Esophagus squamous epithelium (tissue), 5 donors: ENCODE measurements around the gene KCNS3. TPM values are rescaled to one million over a fixed set of nuclear protein-coding genes. Genes with fewer than 3 reads are reported as not detected.
"Not testable (repeated sequence)": the region's sequence is repeated elsewhere in the genome, so short reads cannot be mapped to it uniquely, and the experiment has no call there.

Experiments used
- DNase-seq: peaks from one replicate; lab custom pipeline; 2025; lab: John Stamatoyannopoulos, UW
- H3K27ac ChIP-seq, 4 donors: fragments of 200-600 bp; sonication (generic); one replicate each; pipeline ENCODE4 v1.5.1; 2016 to 2019; ENCODE audit warnings: mild to moderate bottlenecking in 1 of 4
- H3K27me3 ChIP-seq, 4 donors: fragments of 200-600 bp; sonication (generic); 1 replicate in 3 of 4; 2 replicates in 1 of 4; pipeline versions ENCODE4 v1.5.1 to v1.6.0; 2017 to 2021; ENCODE audit warnings: antibody characterized with exemption in 1 of 4
- H3K36me3 ChIP-seq, 3 donors: fragments of 200-600 bp; sonication (generic); one replicate each; pipeline ENCODE4 v1.5.1; 2016 to 2019
- H3K4me1 ChIP-seq, 3 donors: fragments of 200-600 bp; sonication (generic); one replicate each; pipeline ENCODE4 v1.5.1; 2017 to 2019
- H3K4me3 ChIP-seq, 4 donors: fragments of 200-600 bp; sonication (generic); 1 replicate in 3 of 4; 2 replicates in 1 of 4; pipeline ENCODE4 v1.5.1; 2016 to 2019; ENCODE audit warnings: mild to moderate bottlenecking in 2 of 4, moderate library complexity in 1 of 4
- H3K9me3 ChIP-seq, 3 donors: fragments of 200-600 bp; sonication (generic); one replicate each; pipeline ENCODE4 v1.5.1; 2016 to 2019
- CTCF ChIP-seq, 6 experiments: fragments of 450-650 bp in 4 of 6; fragments of 200-600 bp in 2 of 6; sonication (generic) in 2 of 6; IDR thresholded peaks; one replicate each; pipeline ENCODE4 v1.5.1; 2016 to 2019; ENCODE audit warnings: antibody characterized with exemption in 6 of 6, mild to moderate bottlenecking in 4 of 6, moderate library complexity in 4 of 6
- POLR2A ChIP-seq, 4 donors: fragments of 450-650 bp; IDR thresholded peaks; one replicate each; pipeline ENCODE4 v1.6.1; 2017; ENCODE audit warnings: antibody characterized with exemption in 4 of 4, mild to moderate bottlenecking in 4 of 4, moderate library complexity in 3 of 4
- WGBS, 2 donors: methylation state at CpG; one replicate each; pipeline ENCODE4 v1.1.5; 2018; 5-methylcytosine and 5-hydroxymethylcytosine counted together
- intact Hi-C: fragments of 100-400 bp; cut with DNase I; formaldehyde crosslinking; loops from one replicate; pipeline ENCODE4 v1.15.0; 2022
- total RNA-seq, 4 donors: library from RNA; depleted of rRNA; stranded (reverse); fragments of >200 nt; gene quantifications; one replicate each; pipeline ENCODE4 v1.1.0, GENCODE V29; 2016
- donor health status: DM: yes; HTN: yes; CAD: no.

Gene KCNS3
- total RNA-seq, 4 donors from 2014 or later = 8.6 to 33.5 (median 21.5) TPM

- Histone ChIP-seq H3K27ac (no peak overlapping the region), H3K4me3 (no peak overlapping the region), H3K27me3 (no peaks in the 10 kb centered on the region), H3K4me1 (peaks cover 0 to 9% (median 0%) of the 10 kb centered on the region in 3 donors), H3K9me3 (no peaks in the 10 kb centered on the region), H3K36me3 (no peaks in the 10 kb centered on the region)
- TF ChIP-seq POLR2A (IDR thresholded peaks at IDR 0.05) = no peak
- TF ChIP-seq CTCF (IDR thresholded peaks at IDR 0.05) = no peak
- intact Hi-C loops = no loop called here
- no peak for DNase-seq
- WGBS, 2 donors = 63 to 85% methylated on average over 3 to 6 of the region's 6 CpGs
Measured at GRCh38 chr2:17960925-17961324, 82.5 kb downstream of the KCNS3 start.

GRCh38 chr2:17961789-17962188, 83.3 kb downstream of the KCNS3 start:
- WGBS, 2 donors = 77 to 79% methylated on average over 2 of the region's 2 CpGs
- Histone ChIP-seq H3K4me3 (no peak overlapping the region), H3K4me1 (peaks cover 0 to 9% (median 0%) of the 10 kb centered on the region in 3 donors), H3K36me3 (no peaks in the 10 kb centered on the region), H3K27me3 (no peaks in the 10 kb centered on the region), H3K9me3 (no peaks in the 10 kb centered on the region), H3K27ac (no peak overlapping the region)
- intact Hi-C loops = no loop called here
- no peak for DNase-seq
- TF ChIP-seq CTCF (IDR thresholded peaks at IDR 0.05) (no peak), POLR2A (IDR thresholded peaks at IDR 0.05) (no peak)

GRCh38 chr2:17962876-17963275, 84.4 kb downstream of the KCNS3 start:
- no peaks in the 10 kb centered on the region for H3K36me3 ChIP-seq
- H3K9me3 ChIP-seq = no peaks in the 10 kb centered on the region
- H3K4me3 ChIP-seq = no peak overlapping the region
- H3K27me3 ChIP-seq = no peaks in the 10 kb centered on the region
- WGBS, 2 donors = 3 to 5% methylated on average over 2 of the region's 2 CpGs
- DNase-seq = no peak
- intact Hi-C loops = no loop called here
- no peak overlapping the region for H3K27ac ChIP-seq
- TF ChIP-seq POLR2A (IDR thresholded peaks at IDR 0.05) (no peak), CTCF (IDR thresholded peaks at IDR 0.05) (no peak)
- peaks cover 0 to 9% (median 0%) of the 10 kb centered on the region in 3 donors for H3K4me1 ChIP-seq

GRCh38 chr2:17963571-17963970, 85.1 kb downstream of the KCNS3 start:
- H3K4me1 ChIP-seq, H3K36me3 ChIP-seq, DNase-seq, H3K9me3 ChIP-seq, intact Hi-C loops, H3K27ac ChIP-seq, H3K27me3 ChIP-seq, H3K4me3 ChIP-seq: not testable (repeated sequence)
- 74% methylated on average over 15 of the region's 16 CpGs; no CpG with 5 or more reads in 1 of the 2 donors for WGBS, 2 donors

GRCh38 chr2:17965196-17965595, 86.7 kb downstream of the KCNS3 start:
- no peaks in the 10 kb centered on the region for H3K9me3 ChIP-seq
- whole genome bisulfite sequencing, 2 donors = 74 to 86% methylated on average over 3 of the region's 3 CpGs
- H3K4me1 ChIP-seq = no peaks in the 10 kb centered on the region
- peaks cover 0 to 5% (median 0%) of the 10 kb centered on the region in 4 donors for H3K27me3 ChIP-seq
- DNase-seq = no peak
- TF ChIP-seq CTCF (IDR thresholded peaks at IDR 0.05) = no peak
- intact Hi-C loops = no loop called here
- H3K4me3 ChIP-seq = no peak overlapping the region
- no peak overlapping the region for H3K27ac ChIP-seq
- no peaks in the 10 kb centered on the region for H3K36me3 ChIP-seq

GRCh38 chr2:17966798-17967197, 88.3 kb downstream of the KCNS3 start:
- Histone ChIP-seq H3K36me3 (no peaks in the 10 kb centered on the region), H3K9me3 (no peaks in the 10 kb centered on the region), H3K27me3 (peaks cover 0 to 5% (median 0%) of the 10 kb centered on the region in 4 donors), H3K27ac (no peak overlapping the region), H3K4me3 (no peak overlapping the region), H3K4me1 (no peaks in the 10 kb centered on the region)
- DNase-seq = no peak
- no peak for TF ChIP-seq POLR2A (IDR thresholded peaks at IDR 0.05)
- no peak for TF ChIP-seq CTCF (IDR thresholded peaks at IDR 0.05)
- intact Hi-C loops = no loop called here
- 38 to 57% methylated on average over 3 of the region's 3 CpGs for WGBS, 2 donors
